Esophagus muscularis mucosa (tissue), 4 donors: ENCODE results near the gene CNIH3. TPM values are rescaled to one million over a fixed set of nuclear protein-coding genes. Genes with fewer than 3 reads are reported as not detected.
"Not testable (repeated sequence)": the region's sequence is repeated elsewhere in the genome, so short reads cannot be mapped to it uniquely, and the experiment has no call there.

Experiments used
- DNase-seq: peaks from one replicate; pipeline ENCODE4 v3.0.0-alpha.2; 2017; ENCODE audit errors: extremely low spot score
- H3K27ac ChIP-seq, 4 donors: fragments of 200-600 bp; sonication (generic); replicated peaks in 1 of 4; 1 replicate in 3 of 4; 2 replicates in 1 of 4; pipeline ENCODE4 v1.5.1; 2016 to 2019; ENCODE audit warnings: mild to moderate bottlenecking in 1 of 4
- H3K27me3 ChIP-seq, 4 donors: fragments of 200-600 bp; sonication (generic); one replicate each; pipeline versions ENCODE4 v1.5.1 to v1.6.0; 2016 to 2019
- H3K36me3 ChIP-seq, 4 donors: fragments of 200-600 bp; sonication (generic); one replicate each; pipeline ENCODE4 v1.5.1; 2016 to 2019
- H3K4me1 ChIP-seq, 4 donors: fragments of 200-600 bp; sonication (generic); one replicate each; pipeline ENCODE4 v1.5.1; 2016 to 2019
- H3K4me3 ChIP-seq, 4 donors: fragments of 200-600 bp; sonication (generic); 1 replicate in 2 of 4; 2 replicates in 2 of 4; pipeline ENCODE4 v1.5.1; 2016 to 2019; ENCODE audit warnings: mild to moderate bottlenecking in 4 of 4, moderate library complexity in 1 of 4
- H3K9me3 ChIP-seq, 4 donors: fragments of 200-600 bp; sonication (generic); 1 replicate in 3 of 4; 2 replicates in 1 of 4; pipeline ENCODE4 v1.5.1; 2016 to 2019
- CTCF ChIP-seq, 3 experiments: fragments of 200-600 bp in 2 of 3; fragments of 450-650 bp in 1 of 3; sonication (generic) in 2 of 3; IDR thresholded peaks; one replicate each; pipeline ENCODE4 v1.5.1; 2017 to 2019; ENCODE audit warnings: antibody characterized with exemption in 3 of 3, mild to moderate bottlenecking in 2 of 3, moderate library complexity in 1 of 3
- EP300 ChIP-seq: sonication (generic); formaldehyde crosslinking; IDR thresholded peaks from one replicate; pipeline ENCODE4 v1.6.1; 2017; ENCODE audit warnings: antibody characterized with exemption
- POLR2A ChIP-seq: fragments of 450-650 bp; IDR thresholded peaks from one replicate; pipeline ENCODE4 v1.6.1; 2017; ENCODE audit warnings: antibody characterized with exemption, moderate library complexity, mild to moderate bottlenecking, low read depth
- POLR2AphosphoS5 ChIP-seq, 2 donors: sonication (generic); formaldehyde crosslinking; IDR thresholded peaks; one replicate each; pipeline ENCODE4 v1.6.1; 2017; ENCODE audit warnings: antibody characterized with exemption in 2 of 2
- WGBS: methylation state at CpG from one replicate; pipeline ENCODE4 v1.1.5; 2018; 5-methylcytosine and 5-hydroxymethylcytosine counted together
- intact Hi-C: fragments of 100-400 bp; cut with DNase I; formaldehyde crosslinking; loops from one replicate; pipeline ENCODE4 v1.15.1; 2023
- total RNA-seq, 4 donors: library from RNA; depleted of rRNA; stranded (reverse); fragments of >200 nt; gene quantifications; one replicate each; pipeline versions ENCODE4 v1.1.0 to v1.2.1, GENCODE V29; 2016

Gene CNIH3
- total RNA-seq, 4 donors from 2014 or later, result 0.42 to 2.3 (median 1.3) TPM

GRCh38 chr1:224704107-224704735, 88.1 kb downstream of the CNIH3 start:
- Histone ChIP-seq H3K27me3 (no peaks in the 10 kb centered on the region), H3K4me3 (no peak overlapping the region), H3K4me1 (no peaks in the 10 kb centered on the region), H3K27ac (no peak overlapping the region), H3K9me3 (no peaks in the 10 kb centered on the region), H3K36me3 (no peaks in the 10 kb centered on the region)
- WGBS, result 84% methylated on average over 8 of the region's 8 CpGs
- DNase-seq, result no peak
- intact Hi-C loops, result no loop called here
- no peak for TF ChIP-seq POLR2AphosphoS5 (IDR thresholded peaks at IDR 0.05)
- TF ChIP-seq POLR2A, result no peak
- TF ChIP-seq CTCF (IDR thresholded peaks at IDR 0.05), result no peak
- TF ChIP-seq EP300, result no peak

DNA sequence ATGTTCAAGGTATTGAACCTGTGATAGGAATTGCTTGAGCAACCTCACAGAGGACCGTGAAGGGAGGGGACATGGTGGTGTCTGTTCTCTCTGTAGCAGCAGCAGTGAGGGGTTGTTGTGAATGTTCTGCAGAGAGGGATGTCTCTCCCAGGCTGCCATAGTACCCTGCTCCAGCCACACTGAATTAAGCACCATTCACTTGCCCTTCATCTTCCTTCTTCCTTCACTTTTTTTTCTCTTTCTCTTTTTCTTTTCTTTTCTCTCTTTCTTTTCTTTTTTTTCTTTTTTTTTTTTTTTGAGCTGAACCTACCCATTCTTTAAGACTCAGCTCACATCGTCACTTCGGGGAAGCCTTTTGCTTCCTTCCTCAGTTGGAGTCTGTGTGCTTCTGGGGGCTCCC, 89.5 kb downstream of the CNIH3 start:
- no peaks in the 10 kb centered on the region for H3K9me3 ChIP-seq
- H3K27ac ChIP-seq, result no peak overlapping the region
- DNase-seq, result no peak
- no peaks in the 10 kb centered on the region for H3K4me1 ChIP-seq
- no peak overlapping the region for H3K4me3 ChIP-seq
- no peaks in the 10 kb centered on the region for H3K36me3 ChIP-seq
- TF ChIP-seq EP300, result no peak
- no peak for TF ChIP-seq POLR2AphosphoS5 (IDR thresholded peaks at IDR 0.05)
- no peak for TF ChIP-seq POLR2A
- TF ChIP-seq CTCF (IDR thresholded peaks at IDR 0.05), result no peak
- intact Hi-C loops, result no loop called here
- no peaks in the 10 kb centered on the region for H3K27me3 ChIP-seq
- WGBS, result 64% methylated on average over 3 of the region's 3 CpGs

GRCh38 chr1:224707843-224708725, 92.0 kb downstream of the CNIH3 start:
- Histone ChIP-seq H3K4me3 (no peak overlapping the region), H3K9me3 (no peaks in the 10 kb centered on the region), H3K27ac (no peak overlapping the region), H3K4me1 (peaks cover 0 to 13% (median 10%) of the 10 kb centered on the region in 4 donors), H3K27me3 (no peaks in the 10 kb centered on the region), H3K36me3 (no peaks in the 10 kb centered on the region)
- no peak for DNase-seq
- WGBS, result 80% methylated on average over 7 of the region's 7 CpGs
- intact Hi-C loops, result no loop called here
- TF ChIP-seq POLR2A (no peak), POLR2AphosphoS5 (IDR thresholded peaks at IDR 0.05) (no peak), CTCF (IDR thresholded peaks at IDR 0.05) (no peak), EP300 (no peak)

DNA sequence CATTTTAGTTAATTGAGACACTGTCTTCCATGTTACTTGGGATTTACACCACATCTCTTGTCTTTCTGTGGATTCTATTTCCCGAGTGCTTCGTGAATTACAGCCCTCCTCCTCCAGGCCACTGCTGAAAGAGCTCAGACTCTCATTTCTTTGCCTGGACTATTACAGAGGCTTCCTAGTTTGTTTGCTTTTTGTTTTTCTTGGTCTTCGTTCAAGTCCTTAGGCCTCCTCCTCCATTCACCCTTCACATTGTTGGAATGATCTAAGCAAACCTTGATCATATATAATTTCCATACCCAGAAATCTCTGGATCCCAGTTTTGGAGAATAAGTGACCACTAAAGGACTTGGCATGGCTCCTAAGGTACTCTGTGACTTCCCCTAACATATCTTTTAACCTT, 94.1 kb downstream of the CNIH3 start:
- Histone ChIP-seq H3K4me1 (peaks cover 0 to 15% (median 10%) of the 10 kb centered on the region in 4 donors), H3K27ac (no peak overlapping the region), H3K9me3 (no peaks in the 10 kb centered on the region), H3K27me3 (no peaks in the 10 kb centered on the region), H3K36me3 (no peaks in the 10 kb centered on the region), H3K4me3 (no peak overlapping the region)
- DNase-seq, result no peak
- WGBS, result 81% methylated on average over 3 of the region's 3 CpGs
- intact Hi-C loops, result no loop called here
- TF ChIP-seq POLR2A (no peak), EP300 (no peak), CTCF (IDR thresholded peaks at IDR 0.05) (no peak), POLR2AphosphoS5 (IDR thresholded peaks at IDR 0.05) (no peak)

GRCh38 chr1:224711231-224711756, 95.2 kb downstream of the CNIH3 start:
- peaks cover 0 to 15% (median 10%) of the 10 kb centered on the region in 4 donors for H3K4me1 ChIP-seq
- 73% methylated on average over 4 of the region's 4 CpGs for WGBS
- DNase-seq, H3K4me3 ChIP-seq, H3K36me3 ChIP-seq, H3K27me3 ChIP-seq, H3K27ac ChIP-seq, intact Hi-C loops, H3K9me3 ChIP-seq: not testable (repeated sequence)
